ENCODE measurements around the gene ATXN7.

Gene ATXN7

DNA sequence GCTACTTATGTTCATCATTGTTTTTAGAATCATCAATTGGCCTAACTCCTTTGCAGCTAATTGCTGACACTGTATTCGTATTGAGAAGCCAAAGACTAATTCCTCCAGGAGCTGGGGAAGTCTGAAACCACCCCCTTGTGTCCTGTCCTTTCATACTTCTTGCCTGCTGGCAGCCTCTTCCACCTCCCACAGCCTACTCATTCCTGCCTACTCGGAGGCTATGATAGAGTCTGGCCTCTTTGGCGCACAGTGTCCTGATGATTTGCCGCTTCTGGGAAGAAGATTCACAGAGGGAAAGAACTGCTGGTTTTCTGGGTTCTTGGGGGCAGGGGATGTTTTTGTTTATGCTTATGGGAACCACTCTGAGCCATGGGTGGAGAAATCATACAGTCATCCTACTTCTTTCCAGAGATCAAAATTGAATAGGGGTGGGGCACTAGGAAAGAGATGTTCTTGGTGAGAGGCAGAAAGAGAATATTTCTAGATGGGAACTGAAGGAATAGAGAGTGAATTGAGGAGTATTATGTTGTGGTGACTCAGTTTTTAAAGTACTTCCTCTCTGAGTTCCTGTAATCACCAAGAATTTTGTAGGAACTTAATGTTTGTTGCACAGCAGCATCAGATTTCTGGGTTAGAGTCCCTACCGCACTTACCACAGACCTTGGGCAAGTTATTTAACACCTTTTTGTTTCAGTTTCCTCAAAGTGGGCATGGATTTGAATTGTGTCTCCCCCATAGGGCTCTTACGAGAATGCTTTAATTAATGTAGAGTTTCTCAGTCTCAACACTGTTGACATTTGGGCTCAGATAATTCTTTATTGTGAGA, 70.6 kb downstream of the ATXN7 start:
- no peak for DNase-seq

DNA sequence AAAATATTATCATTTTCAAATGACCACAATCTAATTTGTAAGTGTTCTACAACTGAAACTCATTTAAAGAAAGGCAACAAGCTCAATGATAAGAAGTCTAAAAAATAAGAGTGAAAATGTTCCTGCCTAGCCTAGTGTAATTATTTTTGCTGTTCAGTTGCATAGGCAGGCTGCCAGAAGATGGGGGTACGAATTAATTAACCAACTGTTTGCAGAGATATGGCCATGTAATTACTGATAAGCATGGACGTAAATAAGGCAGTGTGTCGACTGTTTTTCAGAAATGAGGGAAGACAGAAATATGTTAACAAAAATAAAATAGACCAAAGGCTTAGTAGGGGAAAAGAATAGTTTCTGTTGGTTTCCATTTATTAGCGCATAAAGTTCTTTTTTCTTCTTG, 73.3 kb downstream of the ATXN7 start:
- no peak for DNase-seq

DNA sequence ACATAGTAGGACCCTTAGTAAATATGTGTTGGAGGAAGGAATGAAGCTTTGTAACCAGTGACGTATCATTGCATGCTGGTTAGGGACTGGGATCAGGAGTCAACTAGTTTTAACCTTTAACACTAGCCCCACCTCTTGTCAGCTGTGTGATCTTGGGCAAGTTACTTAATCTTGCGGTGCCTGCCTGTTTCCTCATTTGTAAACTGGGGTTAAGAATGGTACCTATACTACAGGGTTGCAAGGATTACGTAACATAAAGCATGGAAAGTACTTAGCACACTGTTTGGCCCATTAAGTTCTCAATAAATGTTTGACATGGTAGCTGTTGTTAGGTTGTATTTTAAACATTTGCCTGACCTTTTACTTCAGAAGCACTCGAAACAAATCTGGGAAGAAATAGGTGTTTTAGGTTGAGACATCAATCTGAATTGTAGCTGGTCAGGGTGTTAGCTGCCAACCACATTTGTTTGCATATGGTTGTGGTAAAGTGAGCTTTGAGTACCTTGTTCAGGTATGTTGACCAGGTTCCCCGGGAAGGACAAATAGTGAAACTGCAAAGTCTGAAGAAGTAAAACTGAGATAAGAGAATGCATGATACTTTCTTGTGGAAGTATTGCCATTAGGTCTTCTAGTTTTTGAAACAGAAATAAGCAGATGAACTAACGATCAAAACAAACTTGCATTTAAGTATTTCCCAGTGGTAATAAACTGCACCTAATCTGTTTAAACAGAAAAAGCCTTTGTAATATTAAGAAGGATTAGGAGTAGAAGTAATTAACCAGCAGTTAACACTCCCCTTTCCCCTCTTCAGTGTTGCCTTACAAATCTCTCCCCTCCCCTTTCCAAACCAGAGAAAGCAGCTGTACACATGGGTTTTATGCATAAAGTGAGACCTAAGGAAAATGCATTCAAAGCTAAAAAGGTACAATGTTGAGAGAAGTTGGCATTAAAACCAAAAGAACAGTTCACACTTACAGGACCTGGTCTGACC, 74.3 kb downstream of the ATXN7 start:
- no peak for DNase-seq

DNA sequence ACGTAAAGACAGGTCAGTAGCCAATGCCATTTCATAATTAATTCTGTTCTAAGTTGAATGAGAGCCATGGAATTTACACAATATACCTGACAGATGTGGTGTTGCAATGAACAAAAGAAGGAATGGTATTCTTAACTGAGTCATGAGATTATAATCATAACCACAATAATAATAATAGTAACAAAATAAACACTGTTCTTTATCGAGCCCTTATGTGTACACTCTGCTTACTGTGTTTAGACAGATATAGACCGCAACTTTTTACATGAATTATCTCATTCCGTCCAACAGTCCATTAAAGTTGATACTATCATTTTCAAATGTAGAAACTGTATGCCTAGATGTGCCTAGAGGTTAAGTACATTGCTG, 76.7 kb downstream of the ATXN7 start:
- no peak for DNase-seq

DNA sequence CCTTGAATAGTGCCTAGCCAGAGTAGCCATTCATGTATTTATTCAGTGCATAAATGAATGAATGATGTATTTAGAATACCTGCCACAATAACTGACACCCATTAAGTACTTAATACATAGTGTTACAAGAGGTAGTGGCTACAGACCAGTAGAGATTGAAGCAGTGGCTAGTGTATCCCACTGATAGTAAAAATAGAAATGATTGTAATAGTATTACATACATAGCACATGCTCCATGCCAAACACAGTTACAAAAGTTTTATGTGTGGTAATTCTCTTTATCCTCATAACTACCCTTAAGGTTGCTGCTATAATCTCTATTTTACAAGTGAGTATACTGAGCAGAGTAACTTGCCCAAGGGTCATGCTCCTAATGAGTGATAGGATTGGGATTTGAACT, 78.9 kb downstream of the ATXN7 start:
- DNase-seq = no peak

DNA sequence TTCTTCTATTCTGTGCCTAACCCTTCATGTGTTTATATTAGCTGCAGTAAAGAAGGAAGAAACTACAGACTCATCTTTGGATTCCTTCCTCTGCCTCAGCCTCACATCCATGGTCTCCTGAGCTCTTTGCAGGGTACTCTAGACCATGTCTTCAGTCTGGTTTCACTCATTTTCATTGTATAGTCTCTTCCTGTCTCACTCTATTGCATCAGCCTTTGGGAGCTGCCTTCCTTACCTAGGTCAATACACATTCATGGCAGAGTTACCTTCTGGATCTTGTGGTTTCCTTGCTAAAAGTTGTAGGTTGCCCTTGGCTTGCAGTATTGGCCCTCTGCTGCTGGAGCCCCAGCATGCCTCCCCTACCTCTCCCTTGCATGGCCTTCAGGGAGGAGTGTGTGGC, 80.0 kb downstream of the ATXN7 start:
- no peak for DNase-seq

DNA sequence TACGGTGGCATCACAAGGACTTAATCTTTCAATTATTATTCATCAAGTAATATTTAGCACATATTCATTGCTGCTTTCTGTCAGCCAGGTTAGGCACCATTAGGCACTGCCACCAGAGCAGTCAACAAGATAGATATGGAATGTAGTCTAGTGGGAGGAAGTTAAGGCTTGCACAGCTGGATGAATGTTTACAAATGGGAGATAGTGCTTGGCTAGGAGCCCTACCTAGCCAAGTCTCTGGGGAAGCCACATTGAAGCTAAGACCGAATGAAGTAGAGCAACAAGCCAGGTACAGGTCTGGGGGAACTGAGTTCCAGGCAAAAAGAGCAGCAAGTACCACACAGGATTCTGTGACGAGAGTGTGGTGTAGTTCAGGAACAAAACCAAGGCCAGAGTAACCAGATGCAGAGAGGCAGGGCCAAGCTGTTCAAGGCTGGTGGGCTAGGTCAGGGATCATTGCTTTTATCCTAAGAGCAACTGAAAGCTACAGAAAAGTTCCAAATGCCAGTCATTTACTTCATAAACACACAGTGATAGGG, 82.0 kb downstream of the ATXN7 start:
- DNase-seq = no peak

DNA sequence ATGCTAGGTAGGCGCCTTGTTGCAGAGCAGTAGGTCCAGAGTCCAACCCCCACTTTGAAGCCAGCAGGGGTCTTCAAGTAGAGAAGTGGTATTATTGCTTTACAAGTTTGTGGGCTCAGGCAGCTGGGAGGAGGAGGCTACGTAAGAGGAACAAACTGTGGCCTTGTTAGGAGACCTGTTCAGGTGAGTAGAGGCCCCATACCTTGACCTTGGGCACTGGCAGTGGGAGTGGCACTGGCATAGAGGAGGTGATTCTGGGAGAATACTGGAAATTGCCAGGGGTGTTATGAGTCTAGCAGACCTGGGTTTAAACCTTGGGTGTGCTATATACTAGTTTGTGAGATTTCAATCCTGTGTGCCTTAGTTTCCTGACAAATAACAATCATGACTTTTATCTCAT, 83.1 kb downstream of the ATXN7 start:
- DNase-seq = no peak

DNA sequence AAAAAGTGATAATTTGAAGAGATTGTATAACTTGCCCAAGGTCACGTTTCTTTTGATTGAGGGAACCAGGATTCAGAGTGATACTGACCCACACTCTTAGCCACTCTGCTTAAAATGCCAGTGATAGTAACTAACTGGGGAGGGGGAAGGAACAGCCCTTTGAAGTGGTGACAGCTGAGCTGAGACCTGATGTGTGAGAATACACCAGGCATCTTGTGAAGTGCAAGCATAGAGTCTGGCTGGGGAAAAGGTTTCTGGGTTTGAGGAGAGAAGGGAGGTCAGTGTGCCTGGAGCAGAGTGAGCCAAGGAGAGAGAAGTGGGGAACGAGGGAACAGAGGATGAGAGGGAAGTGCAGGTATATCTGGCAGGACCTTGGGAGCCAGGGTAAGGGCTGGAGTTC, 83.9 kb downstream of the ATXN7 start:
- no peak for DNase-seq

DNA sequence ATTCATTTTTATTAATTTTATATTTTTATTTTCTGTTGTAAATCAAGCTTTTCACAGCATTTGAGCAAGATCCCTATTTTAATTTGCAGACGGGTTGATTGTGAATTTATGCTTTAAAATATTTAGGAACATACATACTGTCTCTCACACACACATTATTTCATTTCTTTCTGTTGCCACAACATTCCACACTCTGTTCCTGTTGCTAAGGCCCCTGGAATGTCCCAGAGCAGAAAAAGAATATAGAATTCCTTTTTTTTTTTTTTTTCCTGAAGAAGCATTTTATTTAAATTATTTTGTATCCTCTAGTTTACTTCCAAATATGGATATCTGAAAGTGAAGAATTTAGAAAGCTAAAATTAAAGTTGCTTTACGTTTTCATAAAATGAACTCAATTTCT, 85.3 kb downstream of the ATXN7 start:
- DNase-seq = no peak

DNA sequence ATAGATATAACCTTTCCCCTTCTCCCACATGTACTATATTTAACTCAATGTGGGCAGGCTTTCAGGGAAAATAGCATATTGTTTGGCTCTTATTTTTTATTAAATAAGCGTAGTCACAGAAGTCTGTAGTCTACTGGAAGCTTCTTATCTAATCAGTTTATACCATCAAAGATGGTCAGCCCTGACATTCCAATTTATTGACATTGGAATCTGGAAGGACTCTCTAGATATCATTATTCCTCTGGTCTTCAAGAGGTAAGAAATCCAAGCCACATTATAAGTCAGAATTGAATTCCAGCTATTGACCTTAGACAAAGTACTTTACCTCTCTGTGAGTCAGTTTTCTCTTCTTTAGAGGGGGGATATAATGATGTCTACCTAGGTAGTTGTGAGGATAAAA, 87.0 kb downstream of the ATXN7 start:
- no peak for DNase-seq

DNA sequence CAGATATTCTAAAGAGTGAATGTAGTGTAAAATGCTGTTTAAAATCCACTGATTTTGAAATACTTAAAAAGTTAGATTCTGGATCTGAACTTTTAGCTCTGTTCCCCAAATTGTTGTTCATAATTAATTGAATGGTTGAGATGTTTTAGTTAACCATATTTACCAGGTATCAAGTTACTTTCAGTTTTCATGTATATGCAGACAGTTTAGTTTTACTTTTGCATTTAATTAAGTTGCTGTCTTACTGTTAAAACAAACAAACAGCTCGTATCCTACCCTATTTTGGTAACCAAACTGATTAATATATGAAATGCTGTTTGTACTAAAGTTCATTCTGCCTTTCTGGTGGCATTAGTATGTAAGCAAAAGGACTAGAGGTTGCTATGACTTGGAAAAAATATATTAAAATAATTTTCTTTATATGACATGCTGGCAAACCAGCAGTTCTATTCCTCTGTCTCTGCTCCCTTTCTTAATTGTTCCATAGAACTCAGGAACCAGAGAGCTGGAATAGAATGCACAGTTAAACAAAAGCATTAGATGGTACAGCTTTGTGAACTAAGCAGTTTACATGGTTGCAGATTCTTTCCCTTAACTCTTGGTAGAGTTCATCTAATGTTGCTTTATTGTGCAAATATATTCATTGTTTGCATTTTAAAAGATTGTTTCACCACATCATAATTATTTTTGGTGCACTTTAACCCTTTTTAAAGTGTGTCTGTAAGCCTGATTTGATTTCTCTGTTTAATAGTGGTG, 88.0 kb downstream of the ATXN7 start:
- no peak for DNase-seq

DNA sequence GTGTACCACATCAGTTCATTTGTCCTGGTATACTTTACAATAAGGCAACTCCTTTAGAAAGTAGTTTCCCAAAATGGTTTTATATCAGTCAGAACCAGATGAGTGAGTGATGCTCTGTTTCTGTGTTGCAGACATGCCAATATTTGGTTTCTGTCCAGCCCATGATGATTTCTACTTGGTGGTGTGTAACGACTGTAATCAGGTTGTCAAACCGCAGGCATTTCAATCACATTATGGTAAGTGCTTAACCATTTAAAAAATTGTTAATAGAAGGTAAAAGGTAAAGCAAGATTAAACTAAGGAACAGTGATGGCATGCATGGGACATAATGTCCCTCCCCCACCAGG, 88.6 kb downstream of the ATXN7 start:
- DNase-seq = no peak

DNA sequence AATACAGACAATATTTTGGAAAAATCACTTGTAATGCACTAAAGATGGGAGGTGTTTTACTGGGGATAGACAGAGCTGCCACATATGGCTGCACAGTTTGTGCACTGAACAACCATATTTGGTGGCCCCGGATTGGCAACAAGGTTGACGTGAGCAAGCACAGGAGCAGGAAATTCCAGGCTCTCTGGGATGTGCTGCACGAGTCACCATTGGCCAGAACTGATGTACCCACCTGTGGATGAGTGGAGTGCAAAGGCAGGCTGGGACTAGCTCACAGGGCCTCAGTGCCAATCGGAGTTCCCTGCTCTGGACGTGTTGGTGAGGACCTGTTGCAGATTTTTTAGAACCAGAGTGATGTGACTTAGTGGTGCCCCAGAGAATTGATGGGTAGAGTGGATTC, 90.5 kb downstream of the ATXN7 start:
- DNase-seq = no peak

DNA sequence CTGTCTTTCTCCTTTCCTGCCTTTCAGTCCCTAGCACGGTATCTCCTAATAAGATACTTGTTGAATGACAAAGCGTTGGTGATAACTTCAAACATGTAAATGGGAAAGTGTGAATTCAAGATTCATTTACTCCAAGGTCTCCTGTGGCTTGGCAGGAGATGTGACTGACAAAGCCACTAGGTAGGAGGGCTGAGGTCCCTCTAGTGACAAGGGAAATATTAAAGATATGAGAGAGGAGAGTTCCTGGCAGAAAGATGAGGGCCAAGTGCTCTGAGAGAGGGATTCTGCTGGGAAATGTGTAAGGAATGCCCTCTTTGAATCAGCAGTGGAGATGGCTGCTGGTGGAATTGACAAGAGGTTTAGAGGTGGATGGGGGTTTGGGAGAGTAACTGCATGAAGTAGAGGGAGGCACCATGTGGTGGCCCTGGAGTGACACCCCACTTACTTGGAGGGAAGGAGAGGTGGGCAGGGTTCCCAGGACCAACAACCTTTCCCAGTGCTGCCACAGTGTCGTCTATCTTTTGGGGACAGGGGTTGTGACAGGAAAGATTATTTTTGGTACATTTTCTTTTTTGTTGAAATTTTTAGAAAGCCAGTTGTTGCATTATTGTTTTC, 91.5 kb downstream of the ATXN7 start:
- DNase-seq = no peak

DNA sequence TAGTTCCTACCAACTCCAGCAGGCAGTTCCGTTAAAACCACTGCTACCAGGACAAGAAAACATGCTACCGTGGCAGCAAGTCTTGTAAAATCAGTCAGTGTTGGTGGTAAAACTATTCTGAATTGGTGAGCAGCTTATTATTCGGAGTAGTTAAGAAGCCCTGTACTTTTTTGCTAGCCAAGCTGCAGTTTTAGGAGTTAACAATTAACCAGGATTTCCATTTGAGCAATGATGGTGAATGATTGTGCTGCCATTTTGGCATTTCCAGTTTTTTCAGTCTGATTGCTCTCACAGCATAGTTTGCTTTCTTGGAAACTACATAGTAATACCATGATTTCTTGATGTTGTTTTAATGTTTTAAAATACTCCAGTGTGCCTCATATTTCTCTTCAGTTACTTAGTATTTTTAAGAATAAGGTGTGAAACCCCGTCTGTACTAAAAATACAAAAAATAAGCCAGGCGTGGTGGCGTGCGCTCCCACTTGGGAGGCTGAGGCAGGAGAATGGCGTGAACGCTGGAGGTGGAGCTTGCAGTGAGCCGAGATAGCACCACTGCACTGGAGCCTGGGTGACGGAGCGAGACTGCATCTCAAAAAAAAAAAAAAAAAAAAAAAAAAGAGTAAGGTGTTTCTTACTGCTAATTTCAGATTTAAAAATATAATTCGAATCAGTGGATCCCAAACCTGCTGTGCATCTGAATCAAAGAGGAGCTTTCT, 92.3 kb downstream of the ATXN7 start:
- no peak for DNase-seq

DNA sequence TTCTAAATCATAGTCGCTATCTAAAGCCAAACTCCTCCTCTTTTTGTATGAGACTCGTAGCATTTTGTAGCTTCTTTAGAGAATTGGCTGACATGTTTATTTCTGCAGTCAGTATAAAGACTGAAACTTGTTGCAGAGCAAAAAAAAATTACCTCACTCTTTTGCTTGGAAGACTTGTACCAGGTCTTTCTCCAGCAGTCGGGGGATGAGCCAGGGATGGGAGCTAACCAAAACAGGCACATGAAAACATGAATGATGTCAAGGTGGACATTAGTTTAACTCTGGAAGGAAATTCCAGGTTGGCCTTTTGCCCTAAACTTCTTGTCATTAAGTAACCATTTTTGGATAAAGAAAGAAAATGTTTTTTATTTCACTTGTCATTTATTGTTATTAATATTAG, 95.5 kb downstream of the ATXN7 start:
- DNase-seq = no peak

DNA sequence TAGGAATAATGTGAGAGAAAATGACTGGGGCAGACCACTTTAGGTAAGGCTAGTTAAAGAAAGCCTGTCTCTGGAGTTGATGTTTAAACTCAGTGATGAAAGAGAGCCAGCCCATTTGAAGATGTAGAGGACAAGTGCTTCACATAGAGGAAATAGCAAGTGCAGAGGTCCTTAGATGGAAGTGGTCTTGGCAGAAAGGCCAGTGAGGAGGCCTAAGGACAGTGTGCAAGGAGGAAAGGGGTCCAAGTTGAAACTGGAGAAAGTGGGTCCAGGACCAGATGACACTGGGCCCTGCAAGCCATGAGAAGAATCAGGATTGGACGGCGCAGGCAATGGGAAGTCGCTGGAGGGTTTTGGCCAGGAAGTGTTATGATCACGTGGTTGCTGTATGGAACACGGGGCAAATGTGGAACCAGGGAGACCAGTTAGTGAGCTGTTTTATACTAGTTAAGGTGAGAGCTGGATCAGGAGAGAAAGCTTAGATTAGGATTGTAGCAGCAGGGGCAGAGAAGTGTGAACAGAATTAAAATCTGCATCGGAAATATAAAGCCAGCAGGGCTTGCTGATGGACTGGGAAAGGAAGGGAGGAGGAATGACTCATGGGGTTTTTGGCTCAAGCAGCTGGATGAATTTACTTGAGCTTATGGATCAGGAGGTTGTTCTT, 96.5 kb downstream of the ATXN7 start:
- no peak for DNase-seq

DNA sequence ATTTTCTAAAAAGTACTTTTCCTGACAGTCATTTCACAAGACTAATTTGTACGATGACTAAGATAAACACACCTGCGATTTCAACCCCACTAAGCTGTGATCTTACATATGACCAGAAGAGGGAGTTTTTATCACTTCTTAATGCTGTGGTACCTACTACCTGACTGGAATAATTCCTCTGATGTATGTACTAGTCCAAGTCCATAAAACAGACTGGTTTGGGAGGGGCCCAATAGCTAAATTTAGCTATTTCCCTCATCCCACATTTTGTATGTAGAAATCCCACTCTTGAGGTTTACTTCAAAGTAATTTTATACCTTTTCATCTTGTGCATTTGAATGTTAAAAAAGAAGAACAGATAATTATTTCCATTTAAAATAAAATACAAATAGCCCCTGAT, 98.2 kb downstream of the ATXN7 start:
- DNase-seq = no peak

DNA sequence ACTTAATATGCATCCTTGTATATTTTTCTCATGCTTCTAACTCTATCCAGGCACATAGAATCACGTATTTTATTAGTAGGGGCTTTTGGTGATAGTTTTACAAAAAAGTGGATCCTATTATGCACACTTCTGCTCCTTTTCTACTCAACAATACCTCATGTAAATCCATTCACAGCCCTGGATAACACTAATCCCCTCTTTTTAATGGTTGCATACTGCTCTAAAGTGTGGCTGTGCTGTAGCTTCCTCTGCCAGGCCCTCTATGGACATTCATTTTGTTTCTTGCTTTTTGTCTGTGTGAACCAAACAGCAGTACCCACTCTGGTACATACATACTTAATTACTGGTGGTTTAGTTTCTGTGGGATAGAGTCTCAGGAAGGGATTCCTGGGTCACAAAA, 99.8 kb downstream of the ATXN7 start:
- no peak for DNase-seq
